A549 treated with AZD9567 at 1 μM for 4 hours (cell line): ENCODE results near the gene KRT33A. TPM values are rescaled to one million over a fixed set of nuclear protein-coding genes. Genes with fewer than 3 reads are reported as not detected.

Experiments
- total RNA-seq: library from RNA; stranded (reverse); fragments of 200-300 nt; extraction: Qiagen RNA extraction; gene quantifications from 5 replicates; pipeline ENCODE4 v1.2.3, GENCODE V29; 2022; ENCODE audit not compliant: insufficient read depth

The KRT33A gene
- total RNA-seq: not detected in 5 replicates

DNA sequence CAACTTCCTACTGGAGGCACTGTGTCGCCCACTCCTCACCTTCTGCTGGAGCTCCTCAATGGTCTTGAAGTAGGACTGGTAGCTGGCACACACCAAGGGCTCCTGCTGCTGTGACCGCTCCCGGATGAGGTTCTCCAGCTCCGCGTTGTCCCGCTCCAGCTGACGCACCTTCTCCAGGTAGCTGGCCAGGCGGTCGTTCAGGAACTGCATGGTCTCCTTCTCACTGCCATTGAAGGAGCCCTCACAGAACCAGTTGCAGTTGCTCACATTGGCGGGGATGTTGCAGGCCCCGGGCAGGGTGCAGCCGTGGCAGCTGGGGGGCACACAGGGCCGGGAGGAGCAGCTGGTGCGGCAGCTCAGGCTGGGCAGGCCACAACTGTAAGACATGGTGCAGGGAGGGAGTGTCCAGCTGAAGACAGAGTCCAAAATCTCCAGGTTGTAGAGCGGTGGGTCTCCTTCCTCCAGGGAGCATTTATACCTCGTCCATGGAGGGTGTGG is at the start of gene KRT33A:
Gene KRT33A, minus strand, starts transcription at position 448 of the 498 bp plus-strand sequence. Its CDS starts 61 bp downstream, at position 387.

GRCh38 chr17:41396996-41397660 is 46.5 kb upstream of the KRT33A start, which contains the start of gene KRT31:
KRT31 (minus strand) TSS chr17:41397608; CDS start chr17:41397539, 69 bp downstream.

DNA sequence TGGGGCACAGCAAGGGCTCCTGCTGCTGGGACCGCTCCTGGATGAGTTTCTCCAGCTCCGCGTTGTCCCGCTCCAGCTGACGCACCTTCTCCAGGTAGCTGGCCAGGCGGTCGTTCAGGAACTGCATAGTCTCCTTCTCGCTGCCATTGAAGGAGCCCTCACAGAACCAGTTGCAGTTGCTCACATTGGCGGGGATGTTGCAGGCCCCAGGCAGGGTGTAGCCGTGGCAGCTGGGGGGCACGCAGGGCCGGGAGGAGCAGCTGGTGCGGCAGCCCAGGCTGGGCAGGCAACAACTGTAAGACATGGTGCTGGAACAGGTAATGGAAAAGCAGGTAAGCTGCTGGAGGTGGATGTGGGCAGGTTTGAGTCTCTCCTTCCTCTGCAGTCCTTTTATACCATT is 31.3 kb upstream of the KRT33A start, which contains the start of gene KRT34:
Gene KRT34, minus strand, starts transcription at position 364 of the 400 bp plus-strand sequence. Its CDS starts 60 bp downstream, at position 304.

DNA sequence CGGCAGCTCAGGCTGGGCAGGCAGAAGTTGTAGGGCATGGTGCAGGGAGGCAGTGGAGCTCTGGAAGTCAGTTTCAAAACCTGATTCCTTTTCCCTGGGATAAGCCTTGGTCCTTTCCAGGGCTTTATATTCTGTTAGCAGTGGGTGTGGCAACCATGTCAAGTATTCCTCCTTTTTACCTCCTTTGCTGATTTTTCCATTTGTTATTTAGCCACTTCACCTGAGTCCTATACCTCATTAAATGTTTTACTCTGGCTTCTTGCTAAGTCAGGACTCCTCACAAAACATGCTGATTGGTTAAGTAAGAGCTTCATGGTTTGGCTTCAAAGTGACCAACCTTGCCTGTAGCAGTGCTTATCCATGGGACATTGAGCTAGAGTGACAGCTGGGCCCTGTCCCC is 19.1 kb upstream of the KRT33A start, which contains the start of gene KRT33B:
Gene KRT33B, minus strand, starts transcription at position 101 of the 400 bp plus-strand sequence. Its CDS starts 63 bp downstream, at position 38.

DNA sequence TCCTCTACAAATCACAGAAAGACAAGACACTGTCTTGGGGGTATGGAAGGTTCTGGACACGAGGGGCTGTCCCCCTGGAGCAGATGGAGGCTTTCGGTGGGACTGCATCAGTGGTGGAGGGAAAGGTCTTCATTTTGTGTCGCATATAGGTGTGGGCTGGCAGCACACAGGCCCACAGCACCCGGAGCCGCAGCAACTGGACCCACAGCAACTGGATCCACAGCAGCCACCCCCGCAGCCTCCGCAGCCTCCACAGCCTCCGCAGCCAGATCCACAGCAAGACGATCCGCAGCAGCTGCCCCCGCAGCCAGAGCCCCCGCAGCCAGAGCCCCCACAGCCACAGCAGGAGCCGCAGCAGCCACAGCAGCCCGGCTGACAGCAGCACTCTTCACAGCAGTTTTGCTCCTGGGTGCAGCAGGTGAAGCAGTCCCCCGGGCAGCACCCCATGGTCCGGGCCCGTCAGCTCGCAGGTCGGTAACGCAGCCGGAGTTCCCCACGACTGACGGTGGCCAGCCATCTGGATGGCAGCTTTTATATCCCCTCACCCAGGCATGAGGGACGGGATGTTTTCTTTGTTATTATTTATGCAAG is 35.3 kb downstream of the KRT33A start, which contains the start of gene KRTAP17-1:
Gene KRTAP17-1, minus strand, starts transcription at position 507 of the 591 bp plus-strand sequence. Its CDS starts 60 bp downstream, at position 447.

GRCh38 chr17:41308918-41309359 is 41.7 kb downstream of the KRT33A start, which contains the start of gene KRTAP16-1:
KRTAP16-1 (minus strand) TSS chr17:41309309; CDS start chr17:41309253, 56 bp downstream.

GRCh38 chr17:41301916-41302901 is 48.4 kb downstream of the KRT33A start, which contains the start of gene KRTAP29-1:
KRTAP29-1 (minus strand) TSS chr17:41302851; CDS start chr17:41302851, 0 bp downstream.

Other genes starting within 250 kb of the KRT33A start
- not detected in 5 replicates for gene KRTAP4-16, start 248.6 kb downstream of the KRT33A start, total RNA-seq
- not detected in 5 replicates for gene KRTAP4-9, start 245.4 kb downstream of the KRT33A start, total RNA-seq
- gene KRTAP4-11, start 232.5 kb downstream of the KRT33A start, total RNA-seq: not detected in 5 replicates
- gene KRTAP4-12, start 226.6 kb downstream of the KRT33A start, total RNA-seq: not detected in 5 replicates
- not detected in 5 replicates for gene KRTAP4-6, start 210.3 kb downstream of the KRT33A start, total RNA-seq
- not detected in 5 replicates for gene KRTAP4-5, start 201.0 kb downstream of the KRT33A start, total RNA-seq
- gene KRTAP4-4, start 190.1 kb downstream of the KRT33A start, total RNA-seq: 0.07 TPM in 1 of 5 replicates, not detected in the others
- gene KRTAP4-3, start 182.6 kb downstream of the KRT33A start, total RNA-seq: not detected in 5 replicates
- gene KRTAP4-2, start 172.6 kb downstream of the KRT33A start, total RNA-seq: not detected in 5 replicates
- not detected in 5 replicates for gene KRTAP4-1, start 165.9 kb downstream of the KRT33A start, total RNA-seq
- gene KRTAP9-1, start 160.9 kb downstream of the KRT33A start, total RNA-seq: not detected in 5 replicates
- not detected in 5 replicates for gene KRTAP9-2, start 124.2 kb downstream of the KRT33A start, total RNA-seq
- not detected in 5 replicates for gene KRTAP9-3, start 118.4 kb downstream of the KRT33A start, total RNA-seq
- gene KRTAP9-8, start 112.8 kb downstream of the KRT33A start, total RNA-seq: not detected in 5 replicates
- not detected in 5 replicates for gene KRTAP9-4, start 101.1 kb downstream of the KRT33A start, total RNA-seq
- not detected in 5 replicates for gene KRTAP9-9, start 95.4 kb downstream of the KRT33A start, total RNA-seq
- not detected in 5 replicates for gene KRTAP9-6, start 85.5 kb downstream of the KRT33A start, total RNA-seq
- not detected in 5 replicates for gene KRTAP9-7, start 75.1 kb downstream of the KRT33A start, total RNA-seq
- gene KRTAP29-1, start 48.0 kb downstream of the KRT33A start, total RNA-seq: not detected in 5 replicates
- gene KRTAP16-1, start 41.5 kb downstream of the KRT33A start, total RNA-seq: not detected in 5 replicates
- gene KRTAP17-1, start 35.1 kb downstream of the KRT33A start, total RNA-seq: not detected in 5 replicates
- gene KRT33B, start 19.0 kb upstream of the KRT33A start, total RNA-seq: not detected in 5 replicates
- gene KRT34, start 31.5 kb upstream of the KRT33A start, total RNA-seq: 0.21 to 1.2 TPM (median 0.29 TPM) in 5 replicates
- gene KRT31, start 46.8 kb upstream of the KRT33A start, total RNA-seq: not detected in 5 replicates
- gene KRT37, start 73.8 kb upstream of the KRT33A start, total RNA-seq: not detected in 5 replicates
- gene KRT38, start 90.2 kb upstream of the KRT33A start, total RNA-seq: not detected in 5 replicates
- not detected in 5 replicates for gene KRT32, start 116.6 kb upstream of the KRT33A start, total RNA-seq
- gene KRT35, start 130.3 kb upstream of the KRT33A start, total RNA-seq: not detected in 5 replicates
- gene KRT36, start 139.1 kb upstream of the KRT33A start, total RNA-seq: not detected in 5 replicates
- gene KRT13, start 154.8 kb upstream of the KRT33A start, total RNA-seq: 0.08 to 0.50 TPM (median 0.30 TPM) in 3 of 5 replicates, not detected in the others
- gene KRT15, start 168.1 kb upstream of the KRT33A start, total RNA-seq: 2.1 to 2.6 TPM (median 2.5 TPM) in 5 replicates
- gene KRT19, start 177.5 kb upstream of the KRT33A start, total RNA-seq: 38.0 to 52.6 TPM (median 41.8 TPM) in 5 replicates
- not detected in 5 replicates for gene KRT9, start 221.2 kb upstream of the KRT33A start, total RNA-seq
- gene KRT14, start 236.1 kb upstream of the KRT33A start, total RNA-seq: 0.08 to 0.13 TPM (median 0.10 TPM) in 3 of 5 replicates, not detected in the others